ENCODE results near the gene PBX1. TPM values are rescaled to one million over a fixed set of nuclear protein-coding genes. Genes with fewer than 3 reads are reported as not detected.

The PBX1 gene
- polyA plus RNA-seq, 1 donor (not counting 4 experiments of a cell fraction or from before 2014, with no cell fraction given), result 2.2 TPM

- TF ChIP-seq, protein P1, sequence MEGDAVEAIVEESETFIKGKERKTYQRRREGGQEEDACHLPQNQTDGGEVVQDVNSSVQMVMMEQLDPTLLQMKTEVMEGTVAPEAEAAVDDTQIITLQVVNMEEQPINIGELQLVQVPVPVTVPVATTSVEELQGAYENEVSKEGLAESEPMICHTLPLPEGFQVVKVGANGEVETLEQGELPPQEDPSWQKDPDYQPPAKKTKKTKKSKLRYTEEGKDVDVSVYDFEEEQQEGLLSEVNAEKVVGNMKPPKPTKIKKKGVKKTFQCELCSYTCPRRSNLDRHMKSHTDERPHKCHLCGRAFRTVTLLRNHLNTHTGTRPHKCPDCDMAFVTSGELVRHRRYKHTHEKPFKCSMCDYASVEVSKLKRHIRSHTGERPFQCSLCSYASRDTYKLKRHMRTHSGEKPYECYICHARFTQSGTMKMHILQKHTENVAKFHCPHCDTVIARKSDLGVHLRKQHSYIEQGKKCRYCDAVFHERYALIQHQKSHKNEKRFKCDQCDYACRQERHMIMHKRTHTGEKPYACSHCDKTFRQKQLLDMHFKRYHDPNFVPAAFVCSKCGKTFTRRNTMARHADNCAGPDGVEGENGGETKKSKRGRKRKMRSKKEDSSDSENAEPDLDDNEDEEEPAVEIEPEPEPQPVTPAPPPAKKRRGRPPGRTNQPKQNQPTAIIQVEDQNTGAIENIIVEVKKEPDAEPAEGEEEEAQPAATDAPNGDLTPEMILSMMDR (optimal IDR thresholded peaks at IDR 0.05 in 1 of 3, IDR thresholded peaks at IDR 0.05 in 1 of 3, conservative IDR thresholded peaks at IDR 0.05 in 1 of 3; ENCODE audit: extremely low read depth in 1 of 3, insufficient read depth in 2 of 3, low read length in 3 of 3), result no peak
- TF ChIP-seq EZH2 (IDR thresholded peaks at IDR 0.05; ENCODE audit: low read length), result no peak
- no peak for FAIRE-seq
Measured at GRCh38 chr1:164876398-164877116, 317.6 kb downstream of the PBX1 start.

GRCh38 chr1:164880199-164880598, 321.2 kb downstream of the PBX1 start:
- H3K4me2 ChIP-seq (ENCODE audit: control insufficient read depth, extremely low read depth, insufficient read depth, low read depth, low read length), result no peak overlapping the region
- no peak for FAIRE-seq
- dilution Hi-C loops (cut with MboI; ENCODE audit: extremely low pct_ligation_motif_present, low sequenced_read_pairs), result no loop called here

More at GRCh38 chr1:164876398-164877116, 317.6 kb downstream of the PBX1 start:
- no peak for DNase-seq (ENCODE audit: low read depth, low spot score)
- H3K4me2 ChIP-seq (ENCODE audit: control insufficient read depth, extremely low read depth, insufficient read depth, low read depth, low read length), result no peak overlapping the region
- H3K4me1 ChIP-seq (ENCODE audit: control insufficient read depth, extremely low read depth, insufficient read depth, low read length), result no peaks in the 10 kb centered on the region
- H3K4me3 ChIP-seq (ENCODE audit: control insufficient read depth in 2 of 3, extremely low read depth in 1 of 3, insufficient read depth in 2 of 3, low read depth in 1 of 3, low read length in 3 of 3), result no peak overlapping the region
- H3K36me3 ChIP-seq (ENCODE audit: control insufficient read depth in 2 of 2, extremely low read depth in 1 of 2, insufficient read depth in 2 of 2, low read length in 2 of 2), result no peaks in the 10 kb centered on the region
- no peaks in the 10 kb centered on the region for H4K20me1 ChIP-seq (ENCODE audit: control insufficient read depth, extremely low read depth, insufficient read depth, low read length)
- H3K9me3 ChIP-seq (ENCODE audit: control insufficient read depth, low read depth, low read length), result no peaks in the 10 kb centered on the region
- no peaks in the 10 kb centered on the region for H3K79me2 ChIP-seq (ENCODE audit: control insufficient read depth, insufficient read depth, low read length)
- H3K27me3 ChIP-seq (ENCODE audit: control insufficient read depth, extremely low read depth, insufficient read depth, low read length), result no peaks in the 10 kb centered on the region
- no peak overlapping the region for H2AFZ ChIP-seq (ENCODE audit: control insufficient read depth, low read length)
- H3K9ac ChIP-seq (ENCODE audit: control insufficient read depth, extremely low read depth, insufficient read depth, low read length), result no peak overlapping the region
- H3K27ac ChIP-seq (ENCODE audit: control insufficient read depth, insufficient read depth, low read length), result no peak overlapping the region
- no peaks in the 10 kb centered on the region for H3K9me1 ChIP-seq (ENCODE audit: control insufficient read depth, extremely low read depth, insufficient read depth, low read length)
- dilution Hi-C loops (cut with MboI; ENCODE audit: extremely low pct_ligation_motif_present, low sequenced_read_pairs), result no loop called here

More at GRCh38 chr1:164880199-164880598, 321.2 kb downstream of the PBX1 start:
- H4K20me1 ChIP-seq (ENCODE audit: control insufficient read depth, extremely low read depth, insufficient read depth, low read length), result no peaks in the 10 kb centered on the region
- H3K79me2 ChIP-seq (ENCODE audit: control insufficient read depth, insufficient read depth, low read length), result no peaks in the 10 kb centered on the region
- H3K36me3 ChIP-seq (ENCODE audit: control insufficient read depth in 2 of 2, extremely low read depth in 1 of 2, insufficient read depth in 2 of 2, low read length in 2 of 2), result no peaks in the 10 kb centered on the region
- no peak overlapping the region for H2AFZ ChIP-seq (ENCODE audit: control insufficient read depth, low read length)
- no peaks in the 10 kb centered on the region for H3K9me1 ChIP-seq (ENCODE audit: control insufficient read depth, extremely low read depth, insufficient read depth, low read length)
- H3K4me1 ChIP-seq (ENCODE audit: control insufficient read depth, extremely low read depth, insufficient read depth, low read length), result no peaks in the 10 kb centered on the region
- no peak overlapping the region for H3K4me3 ChIP-seq (ENCODE audit: control insufficient read depth in 2 of 3, extremely low read depth in 1 of 3, insufficient read depth in 2 of 3, low read depth in 1 of 3, low read length in 3 of 3)
- no peak overlapping the region for H3K9ac ChIP-seq (ENCODE audit: control insufficient read depth, extremely low read depth, insufficient read depth, low read length)
- H3K27ac ChIP-seq (ENCODE audit: control insufficient read depth, insufficient read depth, low read length), result no peak overlapping the region
- H3K27me3 ChIP-seq (ENCODE audit: control insufficient read depth, extremely low read depth, insufficient read depth, low read length), result no peaks in the 10 kb centered on the region
- DNase-seq (ENCODE audit: low read depth, low spot score), result no peak
- H3K9me3 ChIP-seq (ENCODE audit: control insufficient read depth, low read depth, low read length), result no peaks in the 10 kb centered on the region
- TF ChIP-seq EZH2 (IDR thresholded peaks at IDR 0.05; ENCODE audit: low read length), result no peak
- TF ChIP-seq, protein P1 (optimal IDR thresholded peaks at IDR 0.05 in 1 of 3, IDR thresholded peaks at IDR 0.05 in 1 of 3, conservative IDR thresholded peaks at IDR 0.05 in 1 of 3; ENCODE audit: extremely low read depth in 1 of 3, insufficient read depth in 2 of 3, low read length in 3 of 3), result no peak
